Neural progenitor cell (in vitro differentiated cells): ENCODE measurements around the gene PBX3. TPM values are rescaled to one million over a fixed set of nuclear protein-coding genes. Genes with fewer than 3 reads are reported as not detected.

ENCODE experiments used
- DNase-seq: peaks from one replicate; pipeline ENCODE4 v3.0.0-alpha.2; 2016; ENCODE audit warnings: low spot score
- H2AFZ ChIP-seq: fragments of 200-600 bp; sonication (generic); replicated peaks from 2 replicates; pipeline ENCODE4 v1.6.1; 2016; ENCODE audit warnings: antibody characterized with exemption
- H3F3A ChIP-seq: fragments of 200-600 bp; sonication (generic); 2 replicates; pipeline ENCODE4 v1.6.1; 2016; ENCODE audit warnings: antibody characterized with exemption, low read depth
- H3K27ac ChIP-seq: fragments of 200-600 bp; sonication (generic); 2 replicates; pipeline ENCODE4 v1.5.1; 2016; ENCODE audit warnings: mild to moderate bottlenecking
- H3K27me3 ChIP-seq: fragments of 200-600 bp; sonication (generic); 2 replicates; pipeline ENCODE4 v1.6.1; 2016; ENCODE audit warnings: mild to moderate bottlenecking, moderate library complexity
- H3K36me3 ChIP-seq: fragments of 200-600 bp; sonication (generic); 2 replicates; pipeline ENCODE4 v1.5.1; 2016
- H3K4me1 ChIP-seq: fragments of 200-600 bp; sonication (generic); 2 replicates; pipeline ENCODE4 v1.6.1; 2016; ENCODE audit warnings: mixed run types
- H3K4me2 ChIP-seq: fragments of 200-600 bp; sonication (generic); 2 replicates; pipeline ENCODE4 v1.6.1; 2016
- H3K4me3 ChIP-seq: fragments of 200-600 bp; sonication (generic); 2 replicates; pipeline ENCODE4 v1.5.1; 2016
- H3K79me2 ChIP-seq: fragments of 200-600 bp; sonication (generic); 2 replicates; pipeline ENCODE4 v1.6.1; 2016; ENCODE audit warnings: low read depth
- H3K9ac ChIP-seq: fragments of 200-600 bp; sonication (generic); 2 replicates; pipeline ENCODE4 v1.6.1; 2016
- H3K9me3 ChIP-seq: fragments of 200-600 bp; sonication (generic); 2 replicates; pipeline ENCODE4 v1.5.1; 2016; ENCODE audit warnings: low read depth
- H4K20me1 ChIP-seq: fragments of 200-600 bp; sonication (generic); 2 replicates; pipeline ENCODE4 v1.6.1; 2016; ENCODE audit warnings: low read depth
- H3K27ac Mint-ChIP-seq: 3 replicates; pipeline ENCODE4 v1.8.0; 2021; ENCODE audit warnings: mixed read lengths
- H3K27me3 Mint-ChIP-seq: 2 replicates; pipeline ENCODE4 v1.8.0; 2022; ENCODE audit warnings: low read depth, mild to moderate bottlenecking, inconsistent platforms, moderate library complexity, mixed read lengths; ENCODE audit not compliant: insufficient read depth
- H3K36me3 Mint-ChIP-seq: 3 replicates; pipeline ENCODE4 v1.8.0; 2021; ENCODE audit warnings: mixed read lengths
- H3K4me1 Mint-ChIP-seq: 3 replicates; pipeline ENCODE4 v1.8.0; 2021; ENCODE audit warnings: mixed read lengths
- H3K4me3 Mint-ChIP-seq: 3 replicates; pipeline ENCODE4 v1.8.0; 2021; ENCODE audit warnings: mild to moderate bottlenecking, moderate library complexity, mixed read lengths
- H3K9me3 Mint-ChIP-seq: 3 replicates; pipeline ENCODE4 v1.8.0; 2020; ENCODE audit warnings: mixed read lengths
- CTCF ChIP-seq: fragments of 200-600 bp; sonication (generic); IDR thresholded peaks from 2 replicates; pipeline ENCODE4 v1.5.1; 2017; ENCODE audit warnings: antibody characterized with exemption, mild to moderate bottlenecking
- EZH2 ChIP-seq: fragments of 200-600 bp; sonication (generic); IDR thresholded peaks from 2 replicates; pipeline ENCODE4 v1.6.1; 2017; ENCODE audit warnings: antibody characterized with exemption, mild to moderate bottlenecking, moderate library complexity
- EZH2phosphoT487 ChIP-seq: fragments of 200-600 bp; sonication (generic); IDR thresholded peaks from 2 replicates; pipeline ENCODE4 v1.6.1; 2017; ENCODE audit warnings: antibody characterized with exemption
- total RNA-seq: library from RNA; depleted of rRNA; stranded (reverse); fragments of >200 nt; gene quantifications from 2 replicates; pipeline ENCODE4 v1.2.3, GENCODE V29; 2015; ENCODE audit warnings: low replicate concordance

Gene PBX3
- total RNA-seq, 1 donor from 2014 or later, result 99.5 TPM

GRCh38 chr9:125993466-125993865, 246.3 kb downstream of the PBX3 start:
- Mint-ChIP-seq H3K27me3 (no peaks in the 10 kb centered on the region), H3K9me3 (no peaks in the 10 kb centered on the region), H3K4me3 (no peak overlapping the region), H3K4me1 (peaks cover 12% of the 10 kb centered on the region), H3K27ac (peak overlapping the region; percentile 66), H3K36me3 (no peaks in the 10 kb centered on the region)
- no peaks in the 10 kb centered on the region for H3K27me3 ChIP-seq
- no peak overlapping the region for H2AFZ ChIP-seq
- no peak overlapping the region for H3K4me3 ChIP-seq
- no peaks in the 10 kb centered on the region for H4K20me1 ChIP-seq
- DNase-seq, result no peak
- TF ChIP-seq CTCF, result no peak
- no peak for TF ChIP-seq EZH2phosphoT487
- no peak for TF ChIP-seq EZH2
- H3K4me1 ChIP-seq, result peaks cover 2% of the 10 kb centered on the region
- H3K9me3 ChIP-seq, result no peaks in the 10 kb centered on the region
- no peaks in the 10 kb centered on the region for H3F3A ChIP-seq
- no peak overlapping the region for H3K4me2 ChIP-seq
- no peak overlapping the region for H3K27ac ChIP-seq
- H3K36me3 ChIP-seq, result no peaks in the 10 kb centered on the region
- H3K9ac ChIP-seq, result no peak overlapping the region
- no peaks in the 10 kb centered on the region for H3K79me2 ChIP-seq

- no peaks in the 10 kb centered on the region for H3K36me3 ChIP-seq
- no peak overlapping the region for H3K4me2 ChIP-seq
- H3K4me3 ChIP-seq, result no peak overlapping the region
- H4K20me1 ChIP-seq, result no peaks in the 10 kb centered on the region
- H3K9me3 ChIP-seq, result no peaks in the 10 kb centered on the region
- H3K4me1 Mint-ChIP-seq, result peaks cover 16% of the 10 kb centered on the region
- H2AFZ ChIP-seq, result no peak overlapping the region
- no peak for DNase-seq
- H3K4me1 ChIP-seq, result peaks cover 11% of the 10 kb centered on the region
- H3K4me3 Mint-ChIP-seq, result no peak overlapping the region
- H3K27me3 ChIP-seq, result no peaks in the 10 kb centered on the region
- H3F3A ChIP-seq, result no peaks in the 10 kb centered on the region
- TF ChIP-seq CTCF, result no peak
- no peak for TF ChIP-seq EZH2
- no peak for TF ChIP-seq EZH2phosphoT487
- H3K9me3 Mint-ChIP-seq, result no peaks in the 10 kb centered on the region
- H3K9ac ChIP-seq, result no peak overlapping the region
- H3K27me3 Mint-ChIP-seq, result no peaks in the 10 kb centered on the region
- H3K27ac ChIP-seq, result no peak overlapping the region
- no peaks in the 10 kb centered on the region for H3K36me3 Mint-ChIP-seq
- no peak overlapping the region for H3K27ac Mint-ChIP-seq
- H3K79me2 ChIP-seq, result no peaks in the 10 kb centered on the region
Measured at GRCh38 chr9:125994066-125994943, 247.1 kb downstream of the PBX3 start.

- H3K9me3 Mint-ChIP-seq, result no peaks in the 10 kb centered on the region
- Histone ChIP-seq H3K4me2 (no peak overlapping the region), H3K27ac (no peak overlapping the region), H3F3A (no peaks in the 10 kb centered on the region), H2AFZ (no peak overlapping the region), H3K4me3 (no peak overlapping the region), H3K36me3 (no peaks in the 10 kb centered on the region), H3K9ac (no peak overlapping the region), H4K20me1 (no peaks in the 10 kb centered on the region), H3K79me2 (no peaks in the 10 kb centered on the region), H3K9me3 (no peaks in the 10 kb centered on the region), H3K27me3 (no peaks in the 10 kb centered on the region), H3K4me1 (peaks cover 11% of the 10 kb centered on the region)
- peaks cover 2% of the 10 kb centered on the region for H3K27me3 Mint-ChIP-seq
- H3K36me3 Mint-ChIP-seq, result no peaks in the 10 kb centered on the region
- no peak overlapping the region for H3K4me3 Mint-ChIP-seq
- no peak for DNase-seq
- H3K27ac Mint-ChIP-seq, result no peak overlapping the region
- peaks cover 16% of the 10 kb centered on the region for H3K4me1 Mint-ChIP-seq
- no peak for TF ChIP-seq EZH2
- no peak for TF ChIP-seq EZH2phosphoT487
- no peak for TF ChIP-seq CTCF
Measured at GRCh38 chr9:125995006-125995405, 247.8 kb downstream of the PBX3 start.
